Cardiac septum (tissue), 1 donor: ENCODE results near the gene DNAH1. TPM values are rescaled to one million over a fixed set of nuclear protein-coding genes. Genes with fewer than 3 reads are reported as not detected.

Source experiments
- DNase-seq: peaks from one replicate; pipeline ENCODE4 v3.0.0-alpha.2; 2020; ENCODE audit warnings: low spot score
- intact Hi-C: fragments of 100-400 bp; cut with DNase I; formaldehyde crosslinking; loops from one replicate; pipeline ENCODE4 v1.14.0; 2022
- total RNA-seq: library from RNA; stranded (reverse); fragmentation: NEBNext Ultra II Directional; extraction: Animal tissue kit (Norgen Biotek cat#: 25700); gene quantifications from one replicate; pipeline ENCODE4 v1.2.1, GENCODE V29; 2021
- donor health status: DM: no; HTN: no; CAD: no.

The DNAH1 gene
- total RNA-seq, 1 donor from 2014 or later = 4.2 TPM

DNA sequence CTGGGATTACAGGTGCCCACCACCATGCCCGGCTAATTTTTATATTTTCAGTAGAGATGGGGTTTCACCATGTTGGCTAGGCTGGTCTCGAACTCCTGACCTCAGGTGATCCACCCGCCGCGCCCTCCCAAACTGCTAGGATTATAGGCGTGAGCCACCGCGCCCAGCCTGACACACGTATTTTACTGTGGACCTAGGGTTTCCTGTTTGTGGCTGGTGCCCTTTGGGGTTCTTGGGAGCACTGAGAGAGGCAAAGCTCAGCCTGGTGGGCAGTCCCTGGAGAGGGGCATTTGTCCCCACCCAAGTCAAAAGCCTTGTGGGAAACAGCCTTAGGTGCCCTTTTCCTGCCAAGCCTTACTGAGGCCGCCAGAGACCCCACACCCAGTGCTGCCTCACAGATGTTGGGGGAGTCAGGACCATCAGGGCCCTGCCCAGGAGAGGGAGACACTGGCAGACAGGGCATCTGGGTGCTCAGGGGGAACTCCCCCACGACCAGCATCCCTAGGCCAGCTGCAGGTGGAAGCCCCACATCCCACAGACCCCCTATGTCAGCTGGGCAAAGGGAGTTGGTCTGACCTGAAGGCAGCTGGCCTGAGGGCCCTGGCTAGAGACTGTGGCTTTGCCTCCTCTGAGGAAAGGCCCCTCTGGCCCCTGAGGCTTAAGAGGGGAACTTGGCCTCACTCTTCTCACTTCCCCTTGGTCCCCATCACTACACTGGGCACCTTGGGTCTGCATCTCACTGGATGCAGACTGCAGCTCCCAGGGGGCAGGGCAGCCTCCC lies 35.1 kb downstream of the DNAH1 start:
- no peak for DNase-seq
- intact Hi-C loops = no loop called here

- intact Hi-C loops = no loop called here
- no peak for DNase-seq
These were observed 35.7 kb downstream of the DNAH1 start for GRCh38 chr3:52351762-52352368.

- DNase-seq = no peak
- intact Hi-C loops = no loop called here
These were observed 36.4 kb downstream of the DNAH1 start for GRCh38 chr3:52352566-52352965.

DNA sequence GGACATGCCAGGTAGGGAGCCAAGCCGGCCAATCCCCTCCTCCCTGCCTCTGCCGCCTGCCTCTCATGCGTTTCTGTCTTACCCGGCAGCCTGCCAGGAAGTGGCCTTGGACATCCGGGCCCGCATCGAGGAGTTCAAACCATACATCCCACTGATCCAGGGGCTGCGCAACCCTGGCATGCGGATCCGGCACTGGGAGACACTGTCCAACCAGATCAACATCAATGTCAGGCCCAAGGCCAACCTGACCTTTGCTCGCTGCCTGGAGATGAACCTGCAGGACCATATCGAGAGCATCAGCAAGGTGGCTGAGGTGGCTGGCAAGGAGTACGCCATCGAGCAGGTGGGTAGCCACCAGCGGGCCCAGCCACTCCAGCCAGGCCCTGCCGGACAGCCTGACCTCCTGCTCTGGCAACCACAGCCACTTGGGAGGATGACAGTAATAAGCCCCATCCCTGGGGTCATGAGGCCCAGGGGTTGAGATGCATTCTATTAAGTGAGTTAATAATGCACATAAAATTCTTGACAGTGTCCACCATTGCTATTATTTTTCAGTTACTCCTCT lies 37.3 kb downstream of the DNAH1 start:
- DNase-seq = no peak
- intact Hi-C loops = no loop called here

GRCh38 chr3:52354676-52355075 lies 38.6 kb downstream of the DNAH1 start:
- intact Hi-C loops = no loop called here
- DNase-seq = no peak

DNA sequence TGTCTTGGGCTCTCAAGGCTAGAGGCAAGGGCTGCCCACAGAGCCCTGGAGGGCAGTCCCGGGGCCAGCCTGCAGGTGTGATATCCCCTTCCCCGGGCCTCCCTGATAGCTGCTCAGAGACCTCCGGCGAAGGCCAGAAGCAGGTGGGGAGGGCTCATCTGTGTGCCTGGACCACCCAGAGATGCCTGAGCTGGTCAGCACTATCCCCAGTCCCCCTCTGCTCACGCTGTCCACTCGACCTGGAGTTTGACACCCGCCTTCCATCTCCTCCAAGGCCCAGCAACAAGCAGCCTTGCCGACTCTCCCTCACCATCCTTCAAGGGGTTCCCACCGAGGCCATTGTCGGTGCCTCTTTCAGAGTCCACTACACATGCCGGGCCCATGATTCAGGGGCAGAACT lies 39.4 kb downstream of the DNAH1 start:
- no peak for DNase-seq
- intact Hi-C loops = no loop called here

DNA sequence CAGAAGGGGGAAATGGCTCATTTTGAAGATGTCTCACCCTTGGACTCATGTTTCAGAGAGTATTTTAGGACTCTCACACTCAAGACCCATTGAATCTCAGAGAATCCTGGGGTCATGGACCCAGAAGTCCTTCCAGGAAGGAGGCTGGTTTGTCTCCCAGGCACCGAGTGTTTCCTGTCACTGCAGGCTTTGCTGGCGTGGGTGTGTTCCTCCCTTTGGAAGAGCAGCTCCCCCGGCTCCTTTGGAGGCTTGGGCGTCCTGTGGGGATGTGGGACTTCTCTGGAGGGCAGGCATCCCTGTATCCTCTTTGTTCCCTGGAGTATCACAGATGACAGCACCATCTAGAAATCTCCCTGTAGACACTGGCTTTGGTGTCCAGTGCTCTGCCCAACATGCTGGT lies 40.0 kb downstream of the DNAH1 start:
- intact Hi-C loops = no loop called here
- no peak for DNase-seq

- no peak for DNase-seq
- intact Hi-C loops = no loop called here
These were observed 41.3 kb downstream of the DNAH1 start for GRCh38 chr3:52357151-52358080.

DNA sequence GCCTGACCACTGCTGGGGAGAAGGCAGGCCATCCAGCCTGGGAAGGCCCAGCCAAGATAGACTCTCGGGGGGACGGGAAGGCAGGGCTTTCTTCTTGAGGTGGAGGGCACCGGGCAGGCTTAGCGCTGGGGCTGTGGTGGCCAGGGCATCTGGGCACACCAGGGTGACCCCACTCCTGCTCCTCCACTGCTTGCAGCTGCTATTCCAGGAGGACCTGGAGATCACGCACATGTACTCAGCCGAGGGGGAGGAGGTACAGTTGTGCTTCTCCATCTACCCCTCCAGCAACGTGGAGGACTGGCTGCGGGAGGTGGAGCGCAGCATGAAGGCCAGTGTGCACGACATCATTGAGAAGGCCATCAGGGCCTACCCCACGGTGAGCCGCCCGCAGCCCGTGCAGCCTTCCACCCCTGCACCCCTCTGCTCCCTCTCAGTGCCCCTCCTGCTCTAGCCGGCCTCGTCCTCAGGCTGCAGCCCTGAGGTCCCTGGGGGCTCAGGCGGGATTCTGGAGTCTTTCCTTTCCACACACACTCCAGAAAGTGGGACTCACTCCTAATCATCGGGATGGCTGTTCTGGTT lies 42.3 kb downstream of the DNAH1 start:
- DNase-seq = no peak
- intact Hi-C loops = no loop called here

- intact Hi-C loops = no loop called here
- DNase-seq = no peak
These were observed 43.2 kb downstream of the DNAH1 start for GRCh38 chr3:52359116-52359855.

- DNase-seq = no peak
- intact Hi-C loops = no loop called here
These were observed 44.9 kb downstream of the DNAH1 start for GRCh38 chr3:52361011-52361410.

DNA sequence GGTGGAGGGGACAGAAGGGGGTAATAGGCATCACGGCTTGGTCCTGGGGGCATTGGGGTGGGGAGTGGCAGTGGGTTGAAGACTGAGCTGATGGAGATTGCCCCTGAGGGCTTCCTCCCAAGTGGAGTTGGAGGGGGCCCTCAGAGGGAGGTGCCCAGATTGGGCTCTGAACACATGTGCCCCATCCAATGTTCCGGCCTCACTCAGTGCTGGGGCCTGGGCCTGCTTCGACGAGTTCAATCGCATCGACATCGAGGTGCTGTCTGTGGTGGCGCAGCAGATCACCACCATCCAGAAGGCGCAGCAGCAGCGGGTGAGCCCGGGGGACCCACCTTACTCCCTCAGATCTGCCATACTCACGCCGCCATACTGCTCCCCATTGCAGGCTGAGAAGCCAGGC lies 45.3 kb downstream of the DNAH1 start:
- no peak for DNase-seq
- intact Hi-C loops = no loop called here

DNA sequence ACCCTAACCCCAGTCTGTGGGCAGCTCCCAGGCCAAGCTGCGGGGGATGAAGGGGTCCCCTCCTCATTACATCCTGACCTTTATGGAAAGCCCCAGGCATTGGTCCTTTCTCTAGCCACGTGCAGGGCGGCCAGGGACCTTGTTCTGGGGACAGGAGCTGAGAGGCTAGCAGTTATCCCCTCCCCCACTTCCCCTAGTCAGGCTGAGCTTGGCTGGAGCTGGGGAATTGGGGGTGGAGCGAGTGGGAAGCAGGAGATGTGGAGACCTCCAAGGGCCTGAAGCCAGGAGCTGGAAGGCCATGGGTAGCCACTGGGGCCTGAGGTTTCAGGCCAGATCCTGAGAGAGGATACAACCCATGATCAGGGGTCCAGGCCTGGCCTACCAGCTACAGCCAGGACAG lies 45.8 kb downstream of the DNAH1 start:
- intact Hi-C loops = no loop called here

GRCh38 chr3:52364322-52365035 lies 48.4 kb downstream of the DNAH1 start:
- intact Hi-C loops = no loop called here
- no peak for DNase-seq

More for the DNA sequence above, 45.8 kb downstream of the DNAH1 start:
- no peak for DNase-seq

GRCh38 chr3:52366527-52366926 lies 50.4 kb downstream of the DNAH1 start:
- intact Hi-C loops = no loop called here
- DNase-seq = no peak

GRCh38 chr3:52367891-52368880 lies 52.1 kb downstream of the DNAH1 start:
- DNase-seq = no peak
- intact Hi-C loops = no loop called here

DNA sequence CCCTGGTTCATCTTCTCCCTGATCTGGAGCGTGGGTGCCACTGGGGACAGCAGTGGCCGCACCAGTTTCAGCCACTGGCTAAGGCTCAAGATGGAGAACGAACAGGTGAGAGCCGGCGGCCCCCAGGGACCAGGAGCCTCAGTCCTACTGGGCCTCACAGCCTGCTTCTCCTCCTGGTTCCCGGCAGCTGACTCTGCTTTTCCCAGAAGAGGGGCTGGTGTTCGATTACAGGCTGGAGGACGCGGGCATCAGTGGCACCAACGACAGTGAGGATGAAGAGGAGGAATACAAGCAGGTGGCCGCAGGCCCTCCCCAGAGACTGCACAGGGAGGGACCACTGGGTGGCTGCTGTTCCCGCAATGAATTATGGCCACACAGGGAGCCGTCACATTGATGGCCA lies 54.4 kb downstream of the DNAH1 start:
- no peak for DNase-seq
- intact Hi-C loops = no loop called here
